Vagina (tissue), 2 donors: ENCODE results near the gene CSMD2. TPM values are rescaled to one million over a fixed set of nuclear protein-coding genes. Genes with fewer than 3 reads are reported as not detected.

Experiments used
- DNase-seq, 2 donors: peaks; one replicate each; pipeline ENCODE4 v3.0.0-alpha.2; 2017; ENCODE audit errors: extremely low spot score in 2 of 2
- H3K27ac ChIP-seq: fragments of 200-600 bp; sonication (generic); one replicate; pipeline ENCODE4 v1.5.1; 2019
- H3K27me3 ChIP-seq: fragments of 200-600 bp; sonication (generic); one replicate; pipeline ENCODE4 v1.5.1; 2019
- H3K36me3 ChIP-seq, 2 donors: fragments of 200-600 bp; sonication (generic); one replicate each; pipeline ENCODE4 v1.5.1; 2017 to 2019
- H3K4me1 ChIP-seq: fragments of 200-600 bp; sonication (generic); one replicate; pipeline ENCODE4 v1.5.1; 2019
- H3K4me3 ChIP-seq, 2 donors: fragments of 200-600 bp; sonication (generic); 1 replicate in 1 of 2; 2 replicates in 1 of 2; pipeline ENCODE4 v1.5.1; 2016 to 2019
- H3K9me3 ChIP-seq: fragments of 200-600 bp; sonication (generic); one replicate; pipeline ENCODE4 v1.5.1; 2019
- POLR2A ChIP-seq, 2 donors: fragments of 450-650 bp; IDR thresholded peaks; one replicate each; pipeline ENCODE4 v1.6.1; 2017; ENCODE audit warnings: antibody characterized with exemption in 2 of 2, mild to moderate bottlenecking in 2 of 2, moderate library complexity in 2 of 2
- POLR2AphosphoS5 ChIP-seq, 2 donors: sonication (generic); formaldehyde crosslinking; IDR thresholded peaks; one replicate each; pipeline ENCODE4 v1.9.0; 2017; ENCODE audit warnings: antibody characterized with exemption in 2 of 2, mild to moderate bottlenecking in 2 of 2, low read depth in 1 of 2; ENCODE audit not compliant: insufficient read depth in 1 of 2
- intact Hi-C: fragments of 100-400 bp; cut with DNase I; formaldehyde crosslinking; loops from one replicate; pipeline ENCODE4 v1.15.1; 2023
- total RNA-seq: library from RNA; depleted of rRNA; stranded (reverse); fragments of >200 nt; gene quantifications from one replicate; pipeline ENCODE4 v1.2.3, GENCODE V29; 2016
- TF ChIP-seq, protein P1 (sequence below), 3 experiments: fragments of 450-650 bp in 2 of 3; fragments of 200-600 bp in 1 of 3; sonication (generic) in 1 of 3; IDR thresholded peaks; one replicate each; pipeline ENCODE4 v1.5.1; 2017 to 2019; ENCODE audit warnings: antibody characterized with exemption in 3 of 3, mild to moderate bottlenecking in 2 of 3, moderate library complexity in 2 of 3

Gene CSMD2
- total RNA-seq, 1 donor from 2014 or later, result 0.25 TPM

DNA sequence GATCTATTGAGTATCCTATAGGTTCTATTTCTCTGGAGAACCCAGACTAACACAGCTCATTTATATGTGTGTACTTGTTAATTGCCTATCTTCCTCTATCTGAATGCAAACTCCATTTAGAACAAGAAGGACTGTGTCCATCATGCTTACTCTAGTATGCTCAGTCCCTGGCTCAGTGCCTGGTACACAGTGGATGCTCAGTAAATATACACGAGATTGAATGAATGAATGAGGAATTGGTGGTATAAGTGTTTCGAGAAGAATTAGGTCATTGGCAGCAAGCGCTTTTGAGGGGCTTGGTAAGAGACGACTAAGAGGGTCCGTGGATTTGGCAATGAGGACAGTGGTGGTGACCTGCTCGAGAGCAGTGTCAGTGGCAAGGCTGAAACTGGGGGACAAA is 112.5 kb downstream of the CSMD2 start:
- Histone ChIP-seq H3K27me3 (no peaks in the 10 kb centered on the region), H3K9me3 (no peaks in the 10 kb centered on the region), H3K36me3 (no peaks in the 10 kb centered on the region), H3K4me1 (no peaks in the 10 kb centered on the region), H3K27ac (no peak overlapping the region), H3K4me3 (no peak overlapping the region)
- no peak for DNase-seq
- TF ChIP-seq, protein P1, sequence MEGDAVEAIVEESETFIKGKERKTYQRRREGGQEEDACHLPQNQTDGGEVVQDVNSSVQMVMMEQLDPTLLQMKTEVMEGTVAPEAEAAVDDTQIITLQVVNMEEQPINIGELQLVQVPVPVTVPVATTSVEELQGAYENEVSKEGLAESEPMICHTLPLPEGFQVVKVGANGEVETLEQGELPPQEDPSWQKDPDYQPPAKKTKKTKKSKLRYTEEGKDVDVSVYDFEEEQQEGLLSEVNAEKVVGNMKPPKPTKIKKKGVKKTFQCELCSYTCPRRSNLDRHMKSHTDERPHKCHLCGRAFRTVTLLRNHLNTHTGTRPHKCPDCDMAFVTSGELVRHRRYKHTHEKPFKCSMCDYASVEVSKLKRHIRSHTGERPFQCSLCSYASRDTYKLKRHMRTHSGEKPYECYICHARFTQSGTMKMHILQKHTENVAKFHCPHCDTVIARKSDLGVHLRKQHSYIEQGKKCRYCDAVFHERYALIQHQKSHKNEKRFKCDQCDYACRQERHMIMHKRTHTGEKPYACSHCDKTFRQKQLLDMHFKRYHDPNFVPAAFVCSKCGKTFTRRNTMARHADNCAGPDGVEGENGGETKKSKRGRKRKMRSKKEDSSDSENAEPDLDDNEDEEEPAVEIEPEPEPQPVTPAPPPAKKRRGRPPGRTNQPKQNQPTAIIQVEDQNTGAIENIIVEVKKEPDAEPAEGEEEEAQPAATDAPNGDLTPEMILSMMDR (IDR thresholded peaks at IDR 0.05), result no peak
- TF ChIP-seq POLR2A (IDR thresholded peaks at IDR 0.05), result no peak
- TF ChIP-seq POLR2AphosphoS5 (IDR thresholded peaks at IDR 0.05; ENCODE audit: insufficient read depth in 1 of 2, low read depth in 1 of 2), result no peak
- intact Hi-C loops, result no loop called here

DNA sequence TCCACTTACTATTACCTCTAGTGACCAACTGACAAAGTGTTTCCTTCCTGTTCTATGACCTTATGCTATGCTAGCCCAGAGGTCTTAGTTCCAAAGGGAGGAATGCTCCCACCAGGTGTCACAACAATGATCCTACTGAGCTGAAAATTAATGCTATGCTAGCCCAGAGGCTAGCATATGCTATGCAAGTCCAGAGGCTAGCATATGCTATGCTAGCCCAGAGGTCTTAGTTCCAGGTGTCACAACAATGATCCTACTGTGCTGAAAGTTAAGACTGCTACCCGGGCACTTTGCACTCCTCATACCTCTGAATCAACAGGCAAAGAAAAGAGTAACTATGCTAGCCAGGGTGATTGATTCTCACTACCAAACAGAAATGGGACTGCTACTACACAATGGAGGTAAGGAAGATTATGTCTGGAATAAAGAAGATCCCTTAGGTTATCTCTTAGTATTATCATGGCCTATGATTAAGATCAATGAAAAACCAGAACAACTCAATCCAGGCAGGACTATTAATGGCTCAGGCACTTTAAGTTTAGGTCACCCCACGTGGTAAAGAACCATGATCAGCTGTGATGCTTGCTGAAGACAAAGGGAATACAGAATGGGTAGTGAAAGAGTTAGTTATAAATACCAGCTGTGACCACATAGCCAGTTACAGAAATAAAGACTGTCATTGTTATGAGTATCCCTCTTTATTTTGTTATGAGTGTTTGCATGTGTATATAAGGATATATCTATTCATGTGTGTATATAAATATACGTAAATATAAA is 114.1 kb downstream of the CSMD2 start:
- H3K27ac ChIP-seq, result no peak overlapping the region
- no peaks in the 10 kb centered on the region for H3K27me3 ChIP-seq
- H3K36me3 ChIP-seq, result no peaks in the 10 kb centered on the region
- intact Hi-C loops, result no loop called here
- no peak overlapping the region for H3K4me3 ChIP-seq
- H3K9me3 ChIP-seq, result no peaks in the 10 kb centered on the region
- H3K4me1 ChIP-seq, result no peaks in the 10 kb centered on the region
- TF ChIP-seq POLR2A (IDR thresholded peaks at IDR 0.05) (no peak), POLR2AphosphoS5 (IDR thresholded peaks at IDR 0.05; ENCODE audit: insufficient read depth in 1 of 2, low read depth in 1 of 2) (no peak)
- TF ChIP-seq, protein P1 (IDR thresholded peaks at IDR 0.05), result no peak
- no peak for DNase-seq

- Histone ChIP-seq H3K4me1 (no peaks in the 10 kb centered on the region), H3K9me3 (no peaks in the 10 kb centered on the region), H3K27ac (no peak overlapping the region), H3K4me3 (no peak overlapping the region), H3K27me3 (no peaks in the 10 kb centered on the region), H3K36me3 (no peaks in the 10 kb centered on the region)
- TF ChIP-seq, protein P1 (IDR thresholded peaks at IDR 0.05), result no peak
- TF ChIP-seq POLR2AphosphoS5 (IDR thresholded peaks at IDR 0.05; ENCODE audit: insufficient read depth in 1 of 2, low read depth in 1 of 2) (no peak), POLR2A (IDR thresholded peaks at IDR 0.05) (no peak)
- intact Hi-C loops, result no loop called here
- no peak for DNase-seq
Measured at GRCh38 chr1:34049994-34050393, 115.0 kb downstream of the CSMD2 start.

GRCh38 chr1:34049477-34049876 is 115.6 kb downstream of the CSMD2 start:
- Histone ChIP-seq H3K36me3 (no peaks in the 10 kb centered on the region), H3K9me3 (no peaks in the 10 kb centered on the region), H3K4me3 (no peak overlapping the region), H3K27me3 (no peaks in the 10 kb centered on the region), H3K27ac (no peak overlapping the region), H3K4me1 (no peaks in the 10 kb centered on the region)
- TF ChIP-seq, protein P1 (IDR thresholded peaks at IDR 0.05), result no peak
- TF ChIP-seq POLR2AphosphoS5 (IDR thresholded peaks at IDR 0.05; ENCODE audit: insufficient read depth in 1 of 2, low read depth in 1 of 2), result no peak
- no peak for DNase-seq
- intact Hi-C loops, result no loop called here

- Histone ChIP-seq H3K36me3 (no peaks in the 10 kb centered on the region), H3K27me3 (no peaks in the 10 kb centered on the region), H3K27ac (no peak overlapping the region), H3K9me3 (no peaks in the 10 kb centered on the region), H3K4me3 (no peak overlapping the region), H3K4me1 (no peaks in the 10 kb centered on the region)
- intact Hi-C loops, result no loop called here
- DNase-seq, result no peak
- TF ChIP-seq POLR2A (IDR thresholded peaks at IDR 0.05) (no peak), POLR2AphosphoS5 (IDR thresholded peaks at IDR 0.05; ENCODE audit: insufficient read depth in 1 of 2, low read depth in 1 of 2) (no peak)
- TF ChIP-seq, protein P1 (IDR thresholded peaks at IDR 0.05), result no peak
Measured at GRCh38 chr1:34037856-34038255, 127.2 kb downstream of the CSMD2 start.
